ENCODE results near the gene WDR81. TPM values are rescaled to one million over a fixed set of nuclear protein-coding genes. Genes with fewer than 3 reads are reported as not detected.

WDR81 gene
- total and polyA plus RNA-seq, 10 of the 15 experiments (the other 5 are each of a cell fraction or from before 2014, with no cell fraction given), result 0.13 to 22.4 (median 7.3) TPM; not detected in 1

GRCh38 chr17:1736348-1737281, 12.1 kb downstream of the WDR81 start (continued):
- TF ChIP-seq PBX3 (IDR thresholded peaks at IDR 0.05; ENCODE audit: insufficient replicate concordance, low read depth, low read length) (no peak), BCLAF1 (IDR thresholded peaks at IDR 0.05) (no peak), KDM1A (IDR thresholded peaks at IDR 0.05; ENCODE audit: borderline replicate concordance) (no peak), EED (IDR thresholded peaks at IDR 0.05; ENCODE audit: low read depth) (peak; percentile 54; the same call in 1 of the 2 replicates), RUNX3 (IDR thresholded peaks at IDR 0.05; ENCODE audit: low read length) (0 out of 2 replicates have a peak, but pooled peaks have one; percentile 13), TAF1 (IDR thresholded peaks at IDR 0.05; ENCODE audit: borderline replicate concordance, low read depth, low read length) (peak; percentile 36; the same call in 1 of the 2 replicates), YY1 (IDR thresholded peaks at IDR 0.05; ENCODE audit: low read depth, low read length) (peak; percentile 54; the same call in 1 of the 2 replicates), MTA2 (IDR thresholded peaks at IDR 0.05; ENCODE audit: low read depth) (0 out of 2 replicates have a peak, but pooled peaks have one; percentile 39), MLLT1 (IDR thresholded peaks at IDR 0.05) (peak; percentile 63; the same call in 1 of the 2 replicates), ATF2 (IDR thresholded peaks at IDR 0.05; ENCODE audit: low read length) (no peak), SMARCA5 (IDR thresholded peaks at IDR 0.05) (peak; percentile 71; the same call in 1 of the 2 replicates), CREM (IDR thresholded peaks at IDR 0.05; ENCODE audit: low read depth) (no peak), CTCF (IDR thresholded peaks at IDR 0.05 in 2 of 3, conservative IDR thresholded peaks at IDR 0.05 in 1 of 3; ENCODE audit: control insufficient read depth in 2 of 3, extremely low read depth in 1 of 3, insufficient read depth in 1 of 3, low read depth in 3 of 3, low read length in 3 of 3) (no peak; a peak in 1 of 6 replicates), JUND (IDR thresholded peaks at IDR 0.05; ENCODE audit: low read depth, low read length) (no peak), PML (IDR thresholded peaks at IDR 0.05; ENCODE audit: low read length) (no peak), TCF12 (IDR thresholded peaks at IDR 0.05; ENCODE audit: low read depth, low read length) (peak; percentile 73), ASH2L (IDR thresholded peaks at IDR 0.05; ENCODE audit: borderline replicate concordance, low read depth) (no peak; the same call in 1 of the 2 replicates), TARDBP (IDR thresholded peaks at IDR 0.05; ENCODE audit: borderline replicate concordance) (no peak), RAD21 (IDR thresholded peaks at IDR 0.05; ENCODE audit: insufficient read depth, low read depth, low read length) (0 out of 2 replicates have a peak, but pooled peaks have one; percentile 11), POLR2A (IDR thresholded peaks at IDR 0.05; ENCODE audit: low read depth, low read length) (peak; percentile 10; the same call in 1 of the 2 replicates), PAX5 (IDR thresholded peaks at IDR 0.05; ENCODE audit: borderline replicate concordance, low read depth, low read length) (peak; percentile 66; the same call in 1 of the 2 replicates)

Measured in GM12878 (cell line).